IPS-18c (cell line): ENCODE results near the gene ACOT7.

ENCODE experiments used
- H3K4me3 ChIP-seq: 2 replicates; pipeline ENCODE4 v1.7.0; 2013; ENCODE audit warnings: low read depth, mild to moderate bottlenecking, low read length, moderate library complexity; ENCODE audit not compliant: insufficient read depth
- H3K9me3 ChIP-seq: one replicate; pipeline ENCODE4 v1.6.1; 2013; ENCODE audit warnings: mild to moderate bottlenecking, low read length, moderate library complexity; ENCODE audit not compliant: control insufficient read depth, insufficient read depth

Gene ACOT7

DNA sequence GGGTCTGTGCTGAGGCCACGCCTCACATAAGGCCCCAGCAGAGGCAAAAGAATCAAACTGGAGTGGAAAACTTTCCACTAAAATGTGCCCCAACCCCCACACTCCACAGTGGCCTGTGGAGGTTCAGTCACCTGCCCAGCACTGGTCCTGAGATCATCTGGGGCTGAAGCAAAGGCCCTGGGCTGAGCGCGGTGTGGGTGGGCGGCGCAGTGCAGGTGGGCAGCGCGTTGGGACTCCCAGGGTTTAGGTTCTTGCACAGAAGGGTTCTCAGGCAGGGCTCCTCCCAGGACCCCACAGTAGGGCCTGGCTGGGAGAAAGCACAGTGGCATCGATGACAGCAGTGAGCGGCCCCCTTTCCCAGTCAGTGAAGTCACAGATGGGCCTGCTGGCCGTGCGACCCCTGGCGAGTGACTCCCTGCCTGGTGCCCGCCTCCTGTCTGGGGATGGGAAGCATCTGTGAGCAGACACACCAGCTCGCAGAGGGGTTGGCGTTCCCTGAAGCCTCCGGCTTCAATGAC, 118.9 kb downstream of the ACOT7 start:
- Histone ChIP-seq H3K9me3 (no peaks in the 10 kb centered on the region), H3K4me3 (no peak overlapping the region)

- Histone ChIP-seq H3K4me3 (no peak overlapping the region), H3K9me3 (no peaks in the 10 kb centered on the region)
These were observed 119.5 kb downstream of the ACOT7 start for GRCh38 chr1:6274102-6274501.

DNA sequence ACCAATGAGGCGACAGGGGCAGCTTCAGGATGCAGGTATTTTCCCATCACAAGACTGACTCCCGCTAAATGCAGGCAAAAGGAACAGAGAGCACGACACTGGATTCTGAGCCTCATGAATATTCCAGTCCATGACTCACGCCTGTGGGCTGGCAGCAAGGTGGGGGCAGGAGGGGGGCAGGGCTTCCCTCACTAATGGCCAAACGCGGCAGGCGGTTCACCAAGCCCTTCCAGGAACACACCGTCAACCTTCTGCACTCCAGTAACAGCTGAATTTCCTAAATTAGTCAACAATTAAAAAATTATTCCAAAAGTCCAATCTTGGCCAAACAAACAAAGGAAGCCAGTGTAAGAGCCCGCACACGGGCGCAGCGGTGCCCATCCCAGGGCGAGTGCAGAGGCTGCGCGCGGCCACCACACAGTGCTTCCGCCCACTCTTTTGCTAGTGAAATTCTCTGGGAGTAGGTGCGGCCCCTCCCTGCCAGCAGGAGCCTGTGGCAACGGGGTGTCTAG, 120.1 kb downstream of the ACOT7 start:
- Histone ChIP-seq H3K4me3 (no peak overlapping the region), H3K9me3 (no peaks in the 10 kb centered on the region)

DNA sequence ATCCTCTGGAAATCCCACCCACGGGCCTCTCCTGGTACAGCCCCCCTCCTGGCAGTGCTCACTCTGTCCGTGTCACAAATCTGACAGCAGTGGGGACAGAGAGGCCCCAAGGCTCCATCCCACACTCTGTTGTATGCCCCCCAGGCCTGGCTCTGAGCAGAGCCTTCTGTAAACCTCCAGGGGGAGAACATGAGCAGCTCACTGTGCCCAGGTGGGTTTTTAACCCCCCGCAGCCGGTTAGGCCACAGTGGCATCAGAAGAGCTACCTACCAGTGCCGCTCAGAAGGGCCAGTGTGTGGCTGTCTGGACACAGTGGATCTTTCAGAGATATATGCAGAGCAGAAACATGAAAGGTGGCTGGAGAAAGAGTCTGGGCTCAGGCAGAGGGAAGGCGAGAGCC, 120.7 kb downstream of the ACOT7 start:
- Histone ChIP-seq H3K4me3 (no peak overlapping the region), H3K9me3 (no peaks in the 10 kb centered on the region)

- Histone ChIP-seq H3K4me3 (no peak overlapping the region), H3K9me3 (no peaks in the 10 kb centered on the region)
These were observed 121.1 kb downstream of the ACOT7 start for GRCh38 chr1:6272452-6272851.

GRCh38 chr1:6271554-6271953, 122.0 kb downstream of the ACOT7 start:
- H3K9me3 ChIP-seq = no peaks in the 10 kb centered on the region

DNA sequence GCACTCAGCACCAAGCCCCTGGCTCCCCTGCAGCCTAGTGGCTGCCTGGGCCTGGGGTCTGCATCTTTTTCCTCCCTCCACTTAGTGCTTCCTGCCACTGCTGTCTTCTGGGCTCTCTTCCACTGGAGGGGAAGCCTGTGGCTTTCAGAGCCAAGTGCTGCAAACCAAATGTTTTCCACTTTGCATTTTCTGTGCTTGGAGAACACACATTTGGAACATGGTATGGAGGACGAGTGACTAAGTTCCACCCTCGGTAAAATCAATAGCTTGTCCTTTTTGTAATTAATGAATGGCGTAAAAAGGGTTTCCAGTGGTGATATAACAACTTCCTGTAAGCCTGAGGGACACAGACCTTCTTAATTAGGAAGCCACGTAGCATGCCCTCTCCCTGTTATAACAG, 122.6 kb downstream of the ACOT7 start:
- Histone ChIP-seq H3K4me3 (no peak overlapping the region), H3K9me3 (no peaks in the 10 kb centered on the region)

More at GRCh38 chr1:6271554-6271953, 122.0 kb downstream of the ACOT7 start:
- H3K4me3 ChIP-seq = no peak overlapping the region

DNA sequence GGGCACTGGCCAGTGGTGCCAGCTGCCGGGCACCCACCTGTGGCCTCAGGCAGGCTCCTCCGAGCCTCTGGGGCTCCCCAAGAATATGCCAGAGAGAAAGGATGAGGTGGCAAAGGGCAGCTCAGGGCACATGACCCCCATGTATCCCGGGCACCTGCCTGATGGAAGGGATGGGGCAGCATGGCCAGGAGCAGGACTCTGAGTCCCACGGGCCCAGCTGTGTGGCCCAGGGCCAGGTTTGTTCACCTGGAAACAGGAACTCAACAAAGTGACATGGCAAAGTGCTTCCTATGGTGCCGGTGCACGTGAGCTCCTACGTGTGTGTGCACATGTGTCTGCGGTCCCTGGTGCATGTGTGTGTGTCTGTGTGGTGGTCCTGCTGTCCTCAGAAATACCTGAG, 123.2 kb downstream of the ACOT7 start:
- Histone ChIP-seq H3K4me3 (no peak overlapping the region), H3K9me3 (no peaks in the 10 kb centered on the region)

DNA sequence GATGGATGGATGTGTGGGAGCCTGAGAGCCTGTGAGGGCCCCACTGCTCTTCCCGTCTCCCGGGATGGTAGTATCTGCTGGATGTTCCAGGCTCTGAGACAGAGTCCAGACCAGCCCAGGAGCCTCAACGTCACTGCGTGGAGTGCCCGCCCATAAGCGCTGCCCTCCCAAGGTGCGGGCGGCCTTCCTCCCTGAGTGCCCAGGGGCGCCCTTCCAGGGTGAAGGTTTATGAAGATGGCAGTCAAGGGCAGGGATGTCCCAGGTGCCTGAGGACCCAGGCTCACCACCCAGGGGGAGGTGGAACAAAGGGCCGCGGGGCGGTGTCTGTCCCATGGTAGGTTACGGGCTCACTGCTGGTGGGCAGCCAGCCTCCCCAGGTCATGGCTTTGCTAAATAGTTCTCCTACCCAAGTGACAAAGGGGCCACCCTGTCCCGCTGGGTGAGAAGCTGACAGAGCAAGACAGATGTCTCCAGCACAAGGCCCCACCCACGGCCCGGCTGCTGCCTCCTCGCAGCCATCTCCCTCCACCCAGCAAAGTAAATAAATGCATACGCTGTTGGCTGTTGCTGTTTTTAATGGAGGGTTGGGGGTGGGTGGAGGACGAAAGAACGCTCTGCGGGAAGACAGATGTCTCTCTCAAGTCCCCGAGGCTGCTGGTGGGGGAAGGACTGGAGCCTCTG, 123.7 kb downstream of the ACOT7 start:
- Histone ChIP-seq H3K9me3 (no peaks in the 10 kb centered on the region), H3K4me3 (no peak overlapping the region)

- Histone ChIP-seq H3K4me3 (no peak overlapping the region), H3K9me3 (no peaks in the 10 kb centered on the region)
These were observed 124.3 kb downstream of the ACOT7 start for GRCh38 chr1:6269296-6269695.

DNA sequence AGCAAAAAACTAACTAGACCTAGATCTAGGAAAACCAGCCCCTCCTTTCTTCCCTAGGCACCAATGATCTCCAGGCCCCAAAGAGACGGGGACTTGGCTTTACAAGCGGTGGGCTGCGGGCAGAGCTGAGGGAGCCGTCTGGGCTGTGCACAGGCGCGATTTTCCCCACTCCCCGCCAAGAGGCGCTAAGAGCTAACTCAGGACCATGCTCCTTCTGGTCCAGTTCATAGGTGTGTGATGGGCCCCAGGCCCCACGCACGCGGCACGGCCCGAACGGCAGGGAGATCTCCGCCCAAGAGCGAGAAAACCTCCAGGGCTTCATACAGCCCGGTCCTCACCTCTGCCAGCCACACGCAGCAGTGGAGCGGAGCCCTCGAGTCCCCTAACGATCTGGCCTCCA, 125.2 kb downstream of the ACOT7 start:
- peaks cover 2% of the 10 kb centered on the region for H3K9me3 ChIP-seq
- no peak overlapping the region for H3K4me3 ChIP-seq

GRCh38 chr1:6267686-6268322, 125.8 kb downstream of the ACOT7 start:
- peaks cover 2% of the 10 kb centered on the region for H3K9me3 ChIP-seq

DNA sequence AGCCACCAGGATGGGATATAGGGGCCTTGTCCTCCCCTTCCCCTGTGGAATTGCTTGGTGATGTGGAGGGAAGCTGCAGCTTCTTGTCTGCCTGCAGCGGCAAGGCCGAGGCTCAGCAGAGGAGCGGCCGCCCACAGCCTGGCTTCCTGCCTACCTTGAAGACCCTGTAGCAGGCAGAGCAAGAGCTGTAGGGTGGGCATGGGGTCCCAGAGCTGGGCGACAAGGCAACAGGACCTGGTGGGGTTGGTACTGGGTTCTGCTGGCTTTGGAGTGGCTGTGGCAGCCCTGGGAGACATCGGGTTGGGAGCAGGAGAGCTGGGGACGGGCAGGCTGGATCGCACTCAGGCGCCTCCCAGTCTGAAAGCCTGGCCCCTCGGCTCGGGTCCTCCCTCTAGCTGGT, 126.9 kb downstream of the ACOT7 start:
- H3K4me3 ChIP-seq = no peak overlapping the region
- peaks cover 2% of the 10 kb centered on the region for H3K9me3 ChIP-seq

More at GRCh38 chr1:6267686-6268322, 125.8 kb downstream of the ACOT7 start:
- no peak overlapping the region for H3K4me3 ChIP-seq

DNA sequence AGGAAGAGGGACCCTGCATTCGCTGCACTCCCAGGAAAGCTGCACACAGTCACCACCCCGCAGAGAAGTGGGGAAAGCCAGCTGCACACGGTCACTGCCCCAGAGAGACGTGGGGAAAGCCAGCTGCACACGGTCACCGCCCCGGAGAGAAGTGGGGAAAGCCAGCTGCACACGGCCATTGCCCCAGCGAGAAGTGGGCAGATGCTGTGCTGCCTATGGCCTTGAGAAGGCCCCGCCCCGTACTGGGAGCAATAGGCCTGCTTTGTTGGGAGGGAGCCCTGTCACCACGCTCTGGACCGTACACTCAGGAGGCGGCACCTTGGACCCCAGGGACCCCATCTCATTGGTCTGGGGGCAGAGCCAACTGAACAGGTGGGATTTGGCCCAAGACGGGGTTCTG, 128.4 kb downstream of the ACOT7 start:
- H3K4me3 ChIP-seq = no peak overlapping the region
- H3K9me3 ChIP-seq = peaks cover 2% of the 10 kb centered on the region

- H3K4me3 ChIP-seq = no peak overlapping the region
- H3K9me3 ChIP-seq = peaks cover 2% of the 10 kb centered on the region
These were observed 129.9 kb downstream of the ACOT7 start for GRCh38 chr1:6263716-6264115.

GRCh38 chr1:6262555-6263420, 130.8 kb downstream of the ACOT7 start:
- H3K4me3 ChIP-seq = no peak overlapping the region
- H3K9me3 ChIP-seq = peaks cover 2% of the 10 kb centered on the region

- Histone ChIP-seq H3K4me3 (peak overlapping the region; percentile 64), H3K9me3 (peaks cover 2% of the 10 kb centered on the region)
These were observed 132.0 kb downstream of the ACOT7 start for GRCh38 chr1:6261615-6261995.
